ENCODE results near the gene XPC. TPM values are rescaled to one million over a fixed set of nuclear protein-coding genes. Genes with fewer than 3 reads are reported as not detected.

XPC gene
- total and polyA plus RNA-seq, 2 donors (not counting 3 experiments of a cell fraction or from before 2014, with no cell fraction given), result 11.9 to 36.8 TPM

DNA sequence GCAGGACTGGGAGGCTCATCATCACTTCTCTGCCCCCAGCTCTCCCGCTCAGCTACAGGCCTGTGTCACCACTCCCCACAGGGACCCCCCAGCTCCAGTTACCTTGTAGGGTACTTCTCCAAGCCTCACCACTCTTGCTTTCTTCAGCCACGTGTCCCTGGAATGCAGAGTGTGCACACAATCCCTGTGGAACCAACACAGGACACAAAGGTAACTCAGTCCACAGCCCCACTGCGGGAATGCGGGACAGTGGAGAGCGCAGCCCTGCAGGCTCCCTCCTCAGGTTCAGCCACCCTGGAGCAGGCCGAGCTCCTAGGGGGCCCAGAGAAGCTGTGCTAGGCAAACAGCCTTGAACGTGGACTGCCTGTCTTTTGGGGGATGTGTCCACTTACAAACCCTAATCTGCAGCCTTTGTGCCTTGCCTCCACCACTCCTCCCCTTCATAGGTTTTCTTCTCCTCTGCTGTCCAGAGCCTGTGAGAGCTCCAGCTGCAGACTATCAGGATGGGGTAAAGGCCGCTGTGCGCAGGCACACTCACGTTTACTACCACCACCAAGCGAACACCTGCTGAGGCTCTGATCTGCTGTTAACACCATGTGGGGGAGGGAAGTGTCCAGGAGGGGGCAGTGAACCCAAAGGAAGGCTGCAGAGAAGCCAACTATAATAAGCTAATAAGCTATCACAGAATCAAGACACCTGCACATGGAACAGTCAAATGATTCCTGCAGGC lies 26.0 kb downstream of the XPC start:
- no peak for FAIRE-seq
- H3K36me3 ChIP-seq (ENCODE audit: control insufficient read depth in 2 of 2, extremely low read depth in 1 of 2, insufficient read depth in 2 of 2, low read length in 2 of 2), result peaks cover 4 to 20% of the 10 kb centered on the region in 2 experiments
- H3K4me1 ChIP-seq (ENCODE audit: control insufficient read depth, extremely low read depth, insufficient read depth, low read length), result peaks cover 2% of the 10 kb centered on the region
- H3K4me3 ChIP-seq (replicated peaks in 1 of 3; ENCODE audit: insufficient read depth in 1 of 3, low read depth in 1 of 3, low read length in 3 of 3), result no peak overlapping the region
- DNase-seq (ENCODE audit: low read depth, low spot score), result no peak
- H3K9me1 ChIP-seq (replicated peaks; ENCODE audit: control insufficient read depth, extremely low read depth, insufficient read depth, low read length), result no peaks in the 10 kb centered on the region
- H3K9ac ChIP-seq (replicated peaks; ENCODE audit: extremely low read depth, insufficient read depth, low read length), result no peak overlapping the region
- intact Hi-C loops (cut with micrococcal nuclease), result no loop called here
- BruUV-seq (replicated peaks), result no TSS peak
- H3K27me3 ChIP-seq (ENCODE audit: control insufficient read depth in 2 of 2, insufficient read depth in 2 of 2, low read length in 2 of 2), result no peaks in the 10 kb centered on the region
- CTCF ChIA-PET, result interaction anchor here (0.6 to 2.3 kb wide), 10 partner anchors 8 to 256 kb away, joined by 3 to 8 read pairs (median 4); partner anchors contain the start of genes CHCHD4, LSM3, TMEM43 and XPC
- no peaks in the 10 kb centered on the region for H3K79me2 ChIP-seq (ENCODE audit: control insufficient read depth, insufficient read depth, low read length)
- H3K27ac ChIP-seq (ENCODE audit: insufficient read depth, low read depth, low read length), result no peak overlapping the region
- dilution Hi-C loops (cut with MboI; ENCODE audit: extremely low pct_ligation_motif_present, low sequenced_read_pairs), result no loop called here
- no peaks in the 10 kb centered on the region for H3K9me3 ChIP-seq (replicated peaks; ENCODE audit: control insufficient read depth, insufficient read depth, low read length)
- TF ChIP-seq, protein P1, sequence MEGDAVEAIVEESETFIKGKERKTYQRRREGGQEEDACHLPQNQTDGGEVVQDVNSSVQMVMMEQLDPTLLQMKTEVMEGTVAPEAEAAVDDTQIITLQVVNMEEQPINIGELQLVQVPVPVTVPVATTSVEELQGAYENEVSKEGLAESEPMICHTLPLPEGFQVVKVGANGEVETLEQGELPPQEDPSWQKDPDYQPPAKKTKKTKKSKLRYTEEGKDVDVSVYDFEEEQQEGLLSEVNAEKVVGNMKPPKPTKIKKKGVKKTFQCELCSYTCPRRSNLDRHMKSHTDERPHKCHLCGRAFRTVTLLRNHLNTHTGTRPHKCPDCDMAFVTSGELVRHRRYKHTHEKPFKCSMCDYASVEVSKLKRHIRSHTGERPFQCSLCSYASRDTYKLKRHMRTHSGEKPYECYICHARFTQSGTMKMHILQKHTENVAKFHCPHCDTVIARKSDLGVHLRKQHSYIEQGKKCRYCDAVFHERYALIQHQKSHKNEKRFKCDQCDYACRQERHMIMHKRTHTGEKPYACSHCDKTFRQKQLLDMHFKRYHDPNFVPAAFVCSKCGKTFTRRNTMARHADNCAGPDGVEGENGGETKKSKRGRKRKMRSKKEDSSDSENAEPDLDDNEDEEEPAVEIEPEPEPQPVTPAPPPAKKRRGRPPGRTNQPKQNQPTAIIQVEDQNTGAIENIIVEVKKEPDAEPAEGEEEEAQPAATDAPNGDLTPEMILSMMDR (IDR thresholded peaks at IDR 0.05; ENCODE audit: extremely low read depth in 1 of 2, insufficient read depth in 1 of 2, low read depth in 1 of 2, low read length in 2 of 2), result peak in 1 of 2 donors; percentile 37
- TF ChIP-seq POLR2A (IDR thresholded peaks at IDR 0.05; ENCODE audit: low read depth, low read length), result no peak
- no peak overlapping the region for H2AFZ ChIP-seq (ENCODE audit: low read depth, low read length)
- H3K4me2 ChIP-seq (ENCODE audit: insufficient read depth, low read length), result no peak overlapping the region
- POLR2A ChIA-PET, result no interaction called here
- H4K20me1 ChIP-seq (replicated peaks; ENCODE audit: control insufficient read depth, extremely low read depth, insufficient read depth, low read length), result no peaks in the 10 kb centered on the region

GRCh38 chr3:14151471-14152083 lies 26.8 kb downstream of the XPC start:
- Histone ChIP-seq H3K4me3 (replicated peaks in 1 of 3; ENCODE audit: insufficient read depth in 1 of 3, low read depth in 1 of 3, low read length in 3 of 3) (no peak overlapping the region), H3K4me2 (ENCODE audit: insufficient read depth, low read length) (no peak overlapping the region), H3K9me3 (replicated peaks; ENCODE audit: control insufficient read depth, insufficient read depth, low read length) (no peaks in the 10 kb centered on the region), H3K4me1 (ENCODE audit: control insufficient read depth, extremely low read depth, insufficient read depth, low read length) (peaks cover 2% of the 10 kb centered on the region), H2AFZ (ENCODE audit: low read depth, low read length) (no peak overlapping the region), H4K20me1 (replicated peaks; ENCODE audit: control insufficient read depth, extremely low read depth, insufficient read depth, low read length) (no peaks in the 10 kb centered on the region), H3K9me1 (replicated peaks; ENCODE audit: control insufficient read depth, extremely low read depth, insufficient read depth, low read length) (no peaks in the 10 kb centered on the region), H3K9ac (replicated peaks; ENCODE audit: extremely low read depth, insufficient read depth, low read length) (no peak overlapping the region), H3K79me2 (ENCODE audit: control insufficient read depth, insufficient read depth, low read length) (no peaks in the 10 kb centered on the region), H3K27ac (ENCODE audit: insufficient read depth, low read depth, low read length) (no peak overlapping the region), H3K27me3 (ENCODE audit: control insufficient read depth in 2 of 2, insufficient read depth in 2 of 2, low read length in 2 of 2) (no peaks in the 10 kb centered on the region), H3K36me3 (ENCODE audit: control insufficient read depth in 2 of 2, extremely low read depth in 1 of 2, insufficient read depth in 2 of 2, low read length in 2 of 2) (peaks cover 4 to 18% of the 10 kb centered on the region in 2 experiments)
- DNase-seq (ENCODE audit: low read depth, low spot score) (no peak), FAIRE-seq (no peak)
- TF ChIP-seq FOS (IDR thresholded peaks at IDR 0.05; ENCODE audit: borderline replicate concordance, insufficient read depth, low read length) (no peak), MAX (IDR thresholded peaks at IDR 0.05; ENCODE audit: insufficient read depth, insufficient read length) (no peak), GATA2 (IDR thresholded peaks at IDR 0.05; ENCODE audit: insufficient read depth, insufficient read length, low read depth, low read length) (no peak), EZH2 (IDR thresholded peaks at IDR 0.05; ENCODE audit: borderline replicate concordance, low read depth, low read length, severe bottlenecking) (no peak), POLR2AphosphoS5 (IDR thresholded peaks at IDR 0.05; ENCODE audit: insufficient read depth, low read depth, low read length) (no peak), JUN (IDR thresholded peaks at IDR 0.05; ENCODE audit: borderline replicate concordance, insufficient read depth, insufficient read length, low read depth) (no peak), MYC (IDR thresholded peaks at IDR 0.05; ENCODE audit: low read depth, low read length) (no peak), POLR2A (IDR thresholded peaks at IDR 0.05; ENCODE audit: low read depth, low read length) (no peak)
- TF ChIP-seq, protein P1 (IDR thresholded peaks at IDR 0.05; ENCODE audit: extremely low read depth in 1 of 2, insufficient read depth in 1 of 2, low read depth in 1 of 2, low read length in 2 of 2), result no peak
- CTCF ChIA-PET, result interaction anchor here (1.2 to 1.5 kb wide), 2 partner anchors 24 to 27 kb away, joined by 3 to 4 read pairs; partner anchors contain the start of genes CHCHD4 and TMEM43
- BruUV-seq (replicated peaks), result no TSS peak
- POLR2A ChIA-PET, result no interaction called here
- intact Hi-C loops (cut with micrococcal nuclease), result no loop called here
- dilution Hi-C loops (cut with MboI; ENCODE audit: extremely low pct_ligation_motif_present, low sequenced_read_pairs), result no loop called here

Measured in endothelial cell of umbilical vein (primary cell).